ENCODE data around the gene N4BP3.

DNA sequence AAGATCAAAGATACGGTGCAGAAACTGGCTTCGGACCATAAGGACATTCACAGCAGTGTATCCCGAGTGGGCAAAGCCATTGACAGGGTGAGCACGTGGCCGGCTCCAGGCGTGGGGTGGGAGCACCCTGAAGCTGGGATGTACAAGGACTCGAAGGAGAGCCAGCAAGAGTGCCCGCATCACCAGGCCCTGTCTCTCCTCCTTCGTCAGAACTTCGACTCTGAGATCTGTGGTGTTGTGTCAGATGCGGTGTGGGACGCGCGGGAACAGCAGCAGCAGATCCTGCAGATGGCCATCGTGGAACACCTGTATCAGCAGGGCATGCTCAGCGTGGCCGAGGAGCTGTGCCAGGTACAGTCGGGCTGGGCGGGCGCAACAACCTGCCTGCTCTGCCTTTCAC, 29.3 kb downstream of the N4BP3 start:
- TF ChIP-seq, protein P1, sequence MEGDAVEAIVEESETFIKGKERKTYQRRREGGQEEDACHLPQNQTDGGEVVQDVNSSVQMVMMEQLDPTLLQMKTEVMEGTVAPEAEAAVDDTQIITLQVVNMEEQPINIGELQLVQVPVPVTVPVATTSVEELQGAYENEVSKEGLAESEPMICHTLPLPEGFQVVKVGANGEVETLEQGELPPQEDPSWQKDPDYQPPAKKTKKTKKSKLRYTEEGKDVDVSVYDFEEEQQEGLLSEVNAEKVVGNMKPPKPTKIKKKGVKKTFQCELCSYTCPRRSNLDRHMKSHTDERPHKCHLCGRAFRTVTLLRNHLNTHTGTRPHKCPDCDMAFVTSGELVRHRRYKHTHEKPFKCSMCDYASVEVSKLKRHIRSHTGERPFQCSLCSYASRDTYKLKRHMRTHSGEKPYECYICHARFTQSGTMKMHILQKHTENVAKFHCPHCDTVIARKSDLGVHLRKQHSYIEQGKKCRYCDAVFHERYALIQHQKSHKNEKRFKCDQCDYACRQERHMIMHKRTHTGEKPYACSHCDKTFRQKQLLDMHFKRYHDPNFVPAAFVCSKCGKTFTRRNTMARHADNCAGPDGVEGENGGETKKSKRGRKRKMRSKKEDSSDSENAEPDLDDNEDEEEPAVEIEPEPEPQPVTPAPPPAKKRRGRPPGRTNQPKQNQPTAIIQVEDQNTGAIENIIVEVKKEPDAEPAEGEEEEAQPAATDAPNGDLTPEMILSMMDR (IDR thresholded peaks at IDR 0.05) = no peak
- TF ChIP-seq POLR2A (IDR thresholded peaks at IDR 0.05) (no peak), POLR2AphosphoS5 (IDR thresholded peaks at IDR 0.05) (no peak)
